H9 (cell line): ENCODE measurements around the gene HNRNPR. TPM values are rescaled to one million over a fixed set of nuclear protein-coding genes. Genes with fewer than 3 reads are reported as not detected.

ENCODE experiments used
- DNase-seq: peaks from one replicate; pipeline ENCODE4 v3.0.0-alpha.2; 2017
- H2AFZ ChIP-seq: one replicate; pipeline ENCODE4 v1.6.1; 2013; ENCODE audit warnings: mild to moderate bottlenecking, low read length, control low read depth, moderate library complexity
- H2AK5ac ChIP-seq: 2 replicates; pipeline ENCODE4 v1.6.1; 2013; ENCODE audit warnings: low read length, control low read depth, mixed read lengths; ENCODE audit not compliant: insufficient read length
- H2BK120ac ChIP-seq: one replicate; pipeline ENCODE4 v1.6.1; 2013; ENCODE audit warnings: low read depth, mild to moderate bottlenecking, low read length, control low read depth, inconsistent platforms; ENCODE audit not compliant: poor library complexity, severe bottlenecking
- H2BK12ac ChIP-seq: 2 replicates; pipeline ENCODE4 v1.6.1; 2013; ENCODE audit warnings: low read length, control low read depth, mixed read lengths, low read depth; ENCODE audit not compliant: insufficient read length
- H2BK15ac ChIP-seq: 2 replicates; pipeline ENCODE4 v1.6.1; 2013; ENCODE audit warnings: low read depth, low read length, control low read depth
- H2BK20ac ChIP-seq: one replicate; pipeline ENCODE4 v1.6.1; 2013; ENCODE audit warnings: low read depth, mild to moderate bottlenecking, low read length, control low read depth, inconsistent platforms; ENCODE audit not compliant: poor library complexity, severe bottlenecking
- H2BK5ac ChIP-seq: 2 replicates; pipeline ENCODE4 v1.6.1; 2013; ENCODE audit warnings: low read length, control low read depth, mixed read lengths; ENCODE audit not compliant: insufficient read length
- H3K14ac ChIP-seq: 2 replicates; pipeline ENCODE4 v1.6.1; 2013; ENCODE audit warnings: low read length, control low read depth; ENCODE audit not compliant: insufficient read depth
- H3K18ac ChIP-seq: 2 replicates; pipeline ENCODE4 v1.6.1; 2013; ENCODE audit warnings: low read depth, mild to moderate bottlenecking, mixed read lengths, low read length, control low read depth; ENCODE audit not compliant: insufficient read length
- H3K23ac ChIP-seq: 2 replicates; pipeline ENCODE4 v1.6.1; 2013; ENCODE audit warnings: low read length, control low read depth, mixed read lengths, low read depth; ENCODE audit not compliant: insufficient read length
- H3K23me2 ChIP-seq: 2 replicates; pipeline ENCODE4 v1.6.1; 2013; ENCODE audit warnings: low read depth, mild to moderate bottlenecking, mixed read lengths, low read length, control low read depth; ENCODE audit not compliant: insufficient read length, poor library complexity, severe bottlenecking
- H3K27ac ChIP-seq: 2 replicates; pipeline ENCODE4 v1.5.1; 2013; ENCODE audit warnings: low read length, control low read depth, mixed read lengths, low read depth; ENCODE audit not compliant: insufficient read length
- H3K27me3 ChIP-seq: 2 replicates; pipeline ENCODE4 v1.6.1; 2013; ENCODE audit warnings: low read length, control low read depth, inconsistent platforms; ENCODE audit not compliant: insufficient read depth
- H3K4ac ChIP-seq: 2 replicates; pipeline ENCODE4 v1.6.1; 2013; ENCODE audit warnings: low read depth, mild to moderate bottlenecking, control low read depth, inconsistent platforms, low read length, moderate library complexity
- H3K4me1 ChIP-seq: 2 replicates; pipeline ENCODE4 v1.6.1; 2013; ENCODE audit warnings: low read length, control low read depth, inconsistent platforms; ENCODE audit not compliant: insufficient read depth
- H3K4me2 ChIP-seq: 2 replicates; pipeline ENCODE4 v1.6.1; 2013; ENCODE audit warnings: low read length, control low read depth, mixed read lengths; ENCODE audit not compliant: insufficient read length, insufficient read depth
- H3K56ac ChIP-seq: 2 replicates; pipeline ENCODE4 v1.6.1; 2013; ENCODE audit warnings: low read depth, mild to moderate bottlenecking, mixed read lengths, low read length, control low read depth; ENCODE audit not compliant: insufficient read length
- H3K79me1 ChIP-seq: 2 replicates; pipeline ENCODE4 v1.6.1; 2013; ENCODE audit warnings: low read depth, mild to moderate bottlenecking, moderate library complexity, low read length, control low read depth, inconsistent platforms; ENCODE audit not compliant: insufficient read depth, poor library complexity, severe bottlenecking
- H3K79me2 ChIP-seq: 2 replicates; pipeline ENCODE4 v1.6.1; 2013; ENCODE audit warnings: low read length, control low read depth, inconsistent platforms; ENCODE audit not compliant: insufficient read depth
- H3K9ac ChIP-seq: 2 replicates; pipeline ENCODE4 v1.6.1; 2013; ENCODE audit warnings: low read length, control low read depth, mixed read lengths; ENCODE audit not compliant: insufficient read length; ENCODE audit errors: extremely low read depth
- H3K9me3 ChIP-seq: one replicate; pipeline ENCODE4 v1.6.1; 2013; ENCODE audit warnings: low read depth, low read length, inconsistent platforms; ENCODE audit not compliant: control insufficient read depth
- H3T11ph ChIP-seq: one replicate; pipeline ENCODE4 v1.6.1; 2013; ENCODE audit warnings: mild to moderate bottlenecking, low read length, control low read depth, inconsistent platforms
- H4K20me1 ChIP-seq: one replicate; pipeline ENCODE4 v1.6.1; 2013; ENCODE audit not compliant: control insufficient read depth, insufficient read length, insufficient read depth
- H4K5ac ChIP-seq: 2 replicates; pipeline ENCODE4 v1.6.1; 2013; ENCODE audit warnings: low read depth, mild to moderate bottlenecking, mixed read lengths, low read length, control low read depth; ENCODE audit not compliant: insufficient read length
- H4K8ac ChIP-seq: replicated peaks from 2 replicates; pipeline ENCODE4 v1.6.1; 2013; ENCODE audit warnings: low read length, control low read depth, mixed read lengths, low read depth; ENCODE audit not compliant: insufficient read length
- H4K91ac ChIP-seq: 2 replicates; pipeline ENCODE4 v1.6.1; 2013; ENCODE audit warnings: low read depth, mild to moderate bottlenecking, moderate library complexity, mixed read lengths, low read length, control low read depth; ENCODE audit not compliant: insufficient read length
- H3K27ac Mint-ChIP-seq, 3 experiments: 2 replicates in 2 of 3; 3 replicates in 1 of 3; pipeline ENCODE4 v1.8.0; 2020 to 2021; ENCODE audit warnings: mixed read lengths in 3 of 3, mild to moderate bottlenecking in 1 of 3, moderate library complexity in 1 of 3
- H3K27me3 Mint-ChIP-seq: 2 replicates; pipeline ENCODE4 v1.8.0; 2021; ENCODE audit warnings: low read depth, mild to moderate bottlenecking, moderate library complexity, mixed read lengths
- H3K36me3 Mint-ChIP-seq, 3 experiments: 2 replicates in 2 of 3; 3 replicates in 1 of 3; pipeline ENCODE4 v1.8.0; 2020 to 2021; ENCODE audit warnings: low read depth in 3 of 3, mixed read lengths in 3 of 3; ENCODE audit not compliant: insufficient read depth in 1 of 3
- H3K4me1 Mint-ChIP-seq, 2 experiments: 2 replicates each; pipeline ENCODE4 v1.8.0; 2020; ENCODE audit warnings: mixed read lengths in 2 of 2
- H3K4me3 Mint-ChIP-seq, 2 experiments: 2 replicates in 1 of 2; 3 replicates in 1 of 2; pipeline ENCODE4 v1.8.0; 2020 to 2021; ENCODE audit warnings: mild to moderate bottlenecking in 2 of 2, mixed read lengths in 2 of 2, moderate library complexity in 1 of 2
- H3K9me3 Mint-ChIP-seq, 2 experiments: 2 replicates in 1 of 2; 3 replicates in 1 of 2; pipeline ENCODE4 v1.8.0; 2020; ENCODE audit warnings: mild to moderate bottlenecking in 2 of 2, mixed read lengths in 2 of 2, moderate library complexity in 1 of 2
- CTCF ChIP-seq: fragments of 200-600 bp; sonication (generic); conservative IDR thresholded peaks from 3 replicates; pipeline ENCODE4 v1.8.0; 2021; ENCODE audit warnings: antibody characterized with exemption, mild to moderate bottlenecking
- WGBS: extraction: QIAGEN DNeasy Blood & Tissue Kit; methylation state at CpG from one replicate; pipeline ENCODE4 v1.1.7; 2013; ENCODE audit warnings: missing lambda C conversion rate, low lambda C conversion rate, mixed read lengths; ENCODE audit not compliant: insufficient read length; ENCODE audit errors: extremely low coverage; 5-methylcytosine and 5-hydroxymethylcytosine counted together
- total RNA-seq: library from RNA; stranded (reverse); gene quantifications from 2 replicates; pipeline ENCODE4 v1.2.1, GENCODE V29; 2021

Gene HNRNPR
- total RNA-seq, 1 experiment from 2014 or later, result 196 TPM

GRCh38 chr1:23371987-23372880 lies 28.1 kb upstream of the HNRNPR start:
- Mint-ChIP-seq H3K27ac (no peak overlapping the region), H3K9me3 (peaks cover 2 to 8% of the 10 kb centered on the region in 2 experiments; a peak in 2 of 5 replicates), H3K4me1 (peaks cover 32 to 40% of the 10 kb centered on the region in 2 experiments), H3K36me3 (no peaks in the 10 kb centered on the region), H3K27me3 (peaks cover 12% of the 10 kb centered on the region), H3K4me3 (peak overlapping the region in 1 of 2 experiments; percentile 57; a peak in 3 of 5 replicates)
- Histone ChIP-seq H2AFZ (no peak overlapping the region), H2BK20ac (no peak overlapping the region), H3K79me1 (no peaks in the 10 kb centered on the region), H2BK120ac (no peak overlapping the region), H3K4ac (no peak overlapping the region), H3K18ac (no peak overlapping the region), H3K23ac (no peak overlapping the region), H4K20me1 (peaks cover 3% of the 10 kb centered on the region), H3K4me1 (no peaks in the 10 kb centered on the region; the same call in 1 of the 2 replicates), H4K5ac (no peak overlapping the region), H3K27me3 (peaks cover 60% of the 10 kb centered on the region), H3K9me3 (no peaks in the 10 kb centered on the region), H3K14ac (no peak overlapping the region), H3K56ac (no peak overlapping the region), H3T11ph (no peak overlapping the region), H4K91ac (no peak overlapping the region), H2AK5ac (no peak overlapping the region), H3K27ac (no peak overlapping the region), H2BK5ac (no peak overlapping the region), H3K4me2 (no peak overlapping the region), H3K79me2 (no peaks in the 10 kb centered on the region), H2BK15ac (no peak overlapping the region), H3K9ac (no peak overlapping the region), H2BK12ac (no peak overlapping the region), H3K23me2 (peaks cover 5% of the 10 kb centered on the region), H4K8ac (no peak overlapping the region)
- no peak for TF ChIP-seq CTCF
- DNase-seq, result peak; percentile 59
- WGBS, result no CpG with 5 or more reads among the region's 13 CpGs
